ENCODE measurements around the gene PPP1R13B. TPM values are rescaled to one million over a fixed set of nuclear protein-coding genes. Genes with fewer than 3 reads are reported as not detected.

Gene PPP1R13B
- total and polyA plus RNA-seq, 12 donors = 9.6 to 42.4 (median 22.6) TPM

- intact Hi-C loops (cut with DNase I) = no loop called here
- Histone ChIP-seq H3K4me3 (no peak overlapping the region), H3K4me1 (replicated peaks in 1 of 2) (peaks cover 0 to 16% of the 10 kb centered on the region in 2 donors), H3K9me3 (replicated peaks in 1 of 3) (no peaks in the 10 kb centered on the region), H3K27me3 (no peaks in the 10 kb centered on the region), H3K27ac (no peak overlapping the region), H3K36me3 (replicated peaks in 1 of 2) (no peaks in the 10 kb centered on the region)
- WGBS, 4 donors = 47 to 65% (median 61%) methylated on average over 1 of the region's 1 CpG
- DNase-seq = no peak
- TF ChIP-seq CTCF (IDR thresholded peaks at IDR 0.05) (no peak), POLR2A (IDR thresholded peaks at IDR 0.05) (no peak)
These were observed 9.3 kb downstream of the PPP1R13B start for GRCh38 chr14:103838117-103838516.

- Histone ChIP-seq H3K9me3 (replicated peaks in 1 of 3) (no peaks in the 10 kb centered on the region), H3K4me1 (replicated peaks in 1 of 2) (peaks cover 0 to 16% of the 10 kb centered on the region in 2 donors), H3K27ac (no peak overlapping the region), H3K36me3 (replicated peaks in 1 of 2) (no peaks in the 10 kb centered on the region), H3K27me3 (no peaks in the 10 kb centered on the region), H3K4me3 (no peak overlapping the region)
- 52 to 60% (median 59%) methylated on average over 6 of the region's 6 CpGs for WGBS, 4 donors
- intact Hi-C loops (cut with DNase I) = no loop called here
- DNase-seq = peak in 1 of 7 donors; percentile 20
- TF ChIP-seq POLR2A (IDR thresholded peaks at IDR 0.05) = no peak
These were observed 10.2 kb downstream of the PPP1R13B start for GRCh38 chr14:103836976-103837725.

- Histone ChIP-seq H3K4me3 (no peak overlapping the region), H3K27ac (no peak overlapping the region), H3K4me1 (replicated peaks in 1 of 2) (peaks cover 0 to 14% of the 10 kb centered on the region in 2 donors), H3K27me3 (no peaks in the 10 kb centered on the region), H3K9me3 (replicated peaks in 1 of 3) (no peaks in the 10 kb centered on the region), H3K36me3 (replicated peaks in 1 of 2) (no peaks in the 10 kb centered on the region)
- WGBS, 4 donors = 89 to 98% (median 94%) methylated on average over 2 of the region's 2 CpGs
- no peak for DNase-seq
- intact Hi-C loops (cut with DNase I) = no loop called here
- TF ChIP-seq CTCF (IDR thresholded peaks at IDR 0.05) (no peak), POLR2A (IDR thresholded peaks at IDR 0.05) (no peak)
These were observed 12.4 kb downstream of the PPP1R13B start for GRCh38 chr14:103834956-103835355.

- Histone ChIP-seq H3K4me3 (no peak overlapping the region), H3K27me3 (no peaks in the 10 kb centered on the region), H3K36me3 (replicated peaks in 1 of 2) (no peaks in the 10 kb centered on the region), H3K9me3 (replicated peaks in 1 of 3) (no peaks in the 10 kb centered on the region), H3K27ac (no peak overlapping the region), H3K4me1 (replicated peaks in 1 of 2) (peaks cover 0 to 10% of the 10 kb centered on the region in 2 donors)
- TF ChIP-seq CTCF (IDR thresholded peaks at IDR 0.05) (no peak), POLR2A (IDR thresholded peaks at IDR 0.05) (no peak)
- 91 to 94% (median 94%) methylated on average over 4 of the region's 4 CpGs for WGBS, 4 donors
- no peak for DNase-seq
- intact Hi-C loops (cut with DNase I) = no loop called here
These were observed 13.7 kb downstream of the PPP1R13B start for GRCh38 chr14:103833711-103834110.

GRCh38 chr14:103832046-103832445, 15.3 kb downstream of the PPP1R13B start:
- Histone ChIP-seq H3K4me1 (replicated peaks in 1 of 2) (peaks cover 0 to 15% of the 10 kb centered on the region in 2 donors), H3K36me3 (replicated peaks in 1 of 2) (no peaks in the 10 kb centered on the region), H3K27ac (no peak overlapping the region), H3K9me3 (replicated peaks in 1 of 3) (no peaks in the 10 kb centered on the region), H3K4me3 (no peak overlapping the region), H3K27me3 (no peaks in the 10 kb centered on the region)
- WGBS, 4 donors = 54 to 70% (median 68%) methylated on average over 1 of the region's 1 CpG
- no peak for DNase-seq
- TF ChIP-seq POLR2A (IDR thresholded peaks at IDR 0.05) (no peak), CTCF (IDR thresholded peaks at IDR 0.05) (no peak)
- intact Hi-C loops (cut with DNase I) = no loop called here

Measured in adrenal gland (tissue), 12 donors.